ENCODE data around the gene GPR33. TPM values are rescaled to one million over a fixed set of nuclear protein-coding genes. Genes with fewer than 3 reads are reported as not detected.

Gene GPR33
- total RNA-seq, 1 experiment from 2014 or later: not detected

- H3K9me3 Mint-ChIP-seq (ENCODE audit: unreplicated experiment): no peaks in the 10 kb centered on the region
- intact Hi-C loops (cut with micrococcal nuclease; ENCODE audit: unreplicated experiment): no loop called here
Observed at GRCh38 chr14:31505411-31505810, 17.6 kb upstream of the GPR33 start.

GRCh38 chr14:31501870-31502269 lies 14.0 kb upstream of the GPR33 start:
- Histone ChIP-seq H3K36me3 (ENCODE audit: control insufficient read depth, insufficient read depth, low read length) (no peaks in the 10 kb centered on the region), H3K4me1 (no peaks in the 10 kb centered on the region), H3K9me3 (no peaks in the 10 kb centered on the region), H3K27me3 (replicated peaks; ENCODE audit: control insufficient read depth, insufficient read depth, low read length) (no peaks in the 10 kb centered on the region), H3K4me3 (ENCODE audit: low read depth, low read length) (no peak overlapping the region)
- H3K4me1 Mint-ChIP-seq (ENCODE audit: low read depth, unreplicated experiment): no peaks in the 10 kb centered on the region
- no TSS peak for BruUV-seq (replicated peaks)
- CTCF ChIA-PET: no interaction called here
- no peak for DNase-seq
- no peak overlapping the region for H3K27ac Mint-ChIP-seq (ENCODE audit: unreplicated experiment)
- H3K36me3 Mint-ChIP-seq (ENCODE audit: insufficient read depth, unreplicated experiment): no peaks in the 10 kb centered on the region
- POLR2A ChIA-PET: no interaction called here
- H3K9me3 Mint-ChIP-seq (ENCODE audit: unreplicated experiment): no peaks in the 10 kb centered on the region
- TF ChIP-seq, protein P1, sequence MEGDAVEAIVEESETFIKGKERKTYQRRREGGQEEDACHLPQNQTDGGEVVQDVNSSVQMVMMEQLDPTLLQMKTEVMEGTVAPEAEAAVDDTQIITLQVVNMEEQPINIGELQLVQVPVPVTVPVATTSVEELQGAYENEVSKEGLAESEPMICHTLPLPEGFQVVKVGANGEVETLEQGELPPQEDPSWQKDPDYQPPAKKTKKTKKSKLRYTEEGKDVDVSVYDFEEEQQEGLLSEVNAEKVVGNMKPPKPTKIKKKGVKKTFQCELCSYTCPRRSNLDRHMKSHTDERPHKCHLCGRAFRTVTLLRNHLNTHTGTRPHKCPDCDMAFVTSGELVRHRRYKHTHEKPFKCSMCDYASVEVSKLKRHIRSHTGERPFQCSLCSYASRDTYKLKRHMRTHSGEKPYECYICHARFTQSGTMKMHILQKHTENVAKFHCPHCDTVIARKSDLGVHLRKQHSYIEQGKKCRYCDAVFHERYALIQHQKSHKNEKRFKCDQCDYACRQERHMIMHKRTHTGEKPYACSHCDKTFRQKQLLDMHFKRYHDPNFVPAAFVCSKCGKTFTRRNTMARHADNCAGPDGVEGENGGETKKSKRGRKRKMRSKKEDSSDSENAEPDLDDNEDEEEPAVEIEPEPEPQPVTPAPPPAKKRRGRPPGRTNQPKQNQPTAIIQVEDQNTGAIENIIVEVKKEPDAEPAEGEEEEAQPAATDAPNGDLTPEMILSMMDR (IDR thresholded peaks at IDR 0.05; ENCODE audit: insufficient read depth in 1 of 2, low read depth in 1 of 2, low read length in 1 of 2, severe bottlenecking in 1 of 2, unreplicated experiment in 1 of 2): no peak
- no peak overlapping the region for H3K4me3 Mint-ChIP-seq (ENCODE audit: unreplicated experiment)
- intact Hi-C loops (cut with micrococcal nuclease; ENCODE audit: unreplicated experiment): no loop called here
- peaks cover 8% of the 10 kb centered on the region for H3K27me3 Mint-ChIP-seq (ENCODE audit: insufficient read depth, unreplicated experiment)

More at GRCh38 chr14:31505411-31505810, 17.6 kb upstream of the GPR33 start:
- no peak for DNase-seq
- H3K36me3 Mint-ChIP-seq (ENCODE audit: insufficient read depth, unreplicated experiment): no peaks in the 10 kb centered on the region
- Histone ChIP-seq H3K4me1 (no peaks in the 10 kb centered on the region), H3K27me3 (replicated peaks; ENCODE audit: control insufficient read depth, insufficient read depth, low read length) (no peaks in the 10 kb centered on the region), H3K4me3 (ENCODE audit: low read depth, low read length) (no peak overlapping the region), H3K36me3 (ENCODE audit: control insufficient read depth, insufficient read depth, low read length) (no peaks in the 10 kb centered on the region), H3K9me3 (no peaks in the 10 kb centered on the region)
- TF ChIP-seq, protein P1 (IDR thresholded peaks at IDR 0.05; ENCODE audit: insufficient read depth in 1 of 2, low read depth in 1 of 2, low read length in 1 of 2, severe bottlenecking in 1 of 2, unreplicated experiment in 1 of 2): no peak
- CTCF ChIA-PET: no interaction called here
- no peak overlapping the region for H3K4me3 Mint-ChIP-seq (ENCODE audit: unreplicated experiment)
- H3K27ac Mint-ChIP-seq (ENCODE audit: unreplicated experiment): no peak overlapping the region
- no peaks in the 10 kb centered on the region for H3K4me1 Mint-ChIP-seq (ENCODE audit: low read depth, unreplicated experiment)
- POLR2A ChIA-PET: no interaction called here
- no TSS peak for BruUV-seq (replicated peaks)
- peaks cover 7% of the 10 kb centered on the region for H3K27me3 Mint-ChIP-seq (ENCODE audit: insufficient read depth, unreplicated experiment)

- CTCF ChIA-PET: no interaction called here
- DNase-seq: no peak
- POLR2A ChIA-PET: no interaction called here
Observed at GRCh38 chr14:31492759-31493498, 5.1 kb upstream of the GPR33 start.

More at GRCh38 chr14:31492759-31493498, 5.1 kb upstream of the GPR33 start:
- H3K36me3 ChIP-seq (ENCODE audit: control insufficient read depth, insufficient read depth, low read length): no peaks in the 10 kb centered on the region
- TF ChIP-seq, protein P1 (IDR thresholded peaks at IDR 0.05; ENCODE audit: insufficient read depth in 1 of 2, low read depth in 1 of 2, low read length in 1 of 2, severe bottlenecking in 1 of 2, unreplicated experiment in 1 of 2): no peak
- no peaks in the 10 kb centered on the region for H3K36me3 Mint-ChIP-seq (ENCODE audit: insufficient read depth, unreplicated experiment)
- H3K9me3 ChIP-seq: no peaks in the 10 kb centered on the region
- no peak overlapping the region for H3K4me3 ChIP-seq (ENCODE audit: low read depth, low read length)
- no peaks in the 10 kb centered on the region for H3K27me3 ChIP-seq (replicated peaks; ENCODE audit: control insufficient read depth, insufficient read depth, low read length)
- H3K4me1 ChIP-seq: no peaks in the 10 kb centered on the region; the same call in 1 of the 2 replicates
- intact Hi-C loops (cut with micrococcal nuclease; ENCODE audit: unreplicated experiment): no loop called here
- H3K27me3 Mint-ChIP-seq (ENCODE audit: insufficient read depth, unreplicated experiment): peaks cover 6% of the 10 kb centered on the region
- BruUV-seq (replicated peaks): no TSS peak
- H3K9me3 Mint-ChIP-seq (ENCODE audit: unreplicated experiment): no peaks in the 10 kb centered on the region
- H3K4me3 Mint-ChIP-seq (ENCODE audit: unreplicated experiment): no peak overlapping the region
- peaks cover 9% of the 10 kb centered on the region for H3K4me1 Mint-ChIP-seq (ENCODE audit: low read depth, unreplicated experiment)
- no peak overlapping the region for H3K27ac Mint-ChIP-seq (ENCODE audit: unreplicated experiment)
